H9 (cell line): ENCODE results near the gene DPCD. TPM values are rescaled to one million over a fixed set of nuclear protein-coding genes. Genes with fewer than 3 reads are reported as not detected.
A peak's percentile ranks its signal among the peaks of the same experiment; 100 is the strongest.

Experiments used
- DNase-seq: peaks from one replicate; pipeline ENCODE4 v3.0.0-alpha.2; 2017
- H2AFZ ChIP-seq: one replicate; pipeline ENCODE4 v1.6.1; 2013; ENCODE audit warnings: mild to moderate bottlenecking, low read length, control low read depth, moderate library complexity
- H2AK5ac ChIP-seq: 2 replicates; pipeline ENCODE4 v1.6.1; 2013; ENCODE audit warnings: low read length, control low read depth, mixed read lengths; ENCODE audit not compliant: insufficient read length
- H2BK120ac ChIP-seq: one replicate; pipeline ENCODE4 v1.6.1; 2013; ENCODE audit warnings: low read depth, mild to moderate bottlenecking, low read length, control low read depth, inconsistent platforms; ENCODE audit not compliant: poor library complexity, severe bottlenecking
- H2BK12ac ChIP-seq: 2 replicates; pipeline ENCODE4 v1.6.1; 2013; ENCODE audit warnings: low read length, control low read depth, mixed read lengths, low read depth; ENCODE audit not compliant: insufficient read length
- H2BK15ac ChIP-seq: 2 replicates; pipeline ENCODE4 v1.6.1; 2013; ENCODE audit warnings: low read depth, low read length, control low read depth
- H2BK20ac ChIP-seq: one replicate; pipeline ENCODE4 v1.6.1; 2013; ENCODE audit warnings: low read depth, mild to moderate bottlenecking, low read length, control low read depth, inconsistent platforms; ENCODE audit not compliant: poor library complexity, severe bottlenecking
- H2BK5ac ChIP-seq: 2 replicates; pipeline ENCODE4 v1.6.1; 2013; ENCODE audit warnings: low read length, control low read depth, mixed read lengths; ENCODE audit not compliant: insufficient read length
- H3K14ac ChIP-seq: 2 replicates; pipeline ENCODE4 v1.6.1; 2013; ENCODE audit warnings: low read length, control low read depth; ENCODE audit not compliant: insufficient read depth
- H3K18ac ChIP-seq: 2 replicates; pipeline ENCODE4 v1.6.1; 2013; ENCODE audit warnings: low read depth, mild to moderate bottlenecking, mixed read lengths, low read length, control low read depth; ENCODE audit not compliant: insufficient read length
- H3K23ac ChIP-seq: 2 replicates; pipeline ENCODE4 v1.6.1; 2013; ENCODE audit warnings: low read length, control low read depth, mixed read lengths, low read depth; ENCODE audit not compliant: insufficient read length
- H3K23me2 ChIP-seq: 2 replicates; pipeline ENCODE4 v1.6.1; 2013; ENCODE audit warnings: low read depth, mild to moderate bottlenecking, mixed read lengths, low read length, control low read depth; ENCODE audit not compliant: insufficient read length, poor library complexity, severe bottlenecking
- H3K27ac ChIP-seq: 2 replicates; pipeline ENCODE4 v1.5.1; 2013; ENCODE audit warnings: low read length, control low read depth, mixed read lengths, low read depth; ENCODE audit not compliant: insufficient read length
- H3K27me3 ChIP-seq: 2 replicates; pipeline ENCODE4 v1.6.1; 2013; ENCODE audit warnings: low read length, control low read depth, inconsistent platforms; ENCODE audit not compliant: insufficient read depth
- H3K4ac ChIP-seq: 2 replicates; pipeline ENCODE4 v1.6.1; 2013; ENCODE audit warnings: low read depth, mild to moderate bottlenecking, control low read depth, inconsistent platforms, low read length, moderate library complexity
- H3K4me1 ChIP-seq: 2 replicates; pipeline ENCODE4 v1.6.1; 2013; ENCODE audit warnings: low read length, control low read depth, inconsistent platforms; ENCODE audit not compliant: insufficient read depth
- H3K4me2 ChIP-seq: 2 replicates; pipeline ENCODE4 v1.6.1; 2013; ENCODE audit warnings: low read length, control low read depth, mixed read lengths; ENCODE audit not compliant: insufficient read length, insufficient read depth
- H3K56ac ChIP-seq: 2 replicates; pipeline ENCODE4 v1.6.1; 2013; ENCODE audit warnings: low read depth, mild to moderate bottlenecking, mixed read lengths, low read length, control low read depth; ENCODE audit not compliant: insufficient read length
- H3K79me1 ChIP-seq: 2 replicates; pipeline ENCODE4 v1.6.1; 2013; ENCODE audit warnings: low read depth, mild to moderate bottlenecking, moderate library complexity, low read length, control low read depth, inconsistent platforms; ENCODE audit not compliant: insufficient read depth, poor library complexity, severe bottlenecking
- H3K79me2 ChIP-seq: 2 replicates; pipeline ENCODE4 v1.6.1; 2013; ENCODE audit warnings: low read length, control low read depth, inconsistent platforms; ENCODE audit not compliant: insufficient read depth
- H3K9ac ChIP-seq: 2 replicates; pipeline ENCODE4 v1.6.1; 2013; ENCODE audit warnings: low read length, control low read depth, mixed read lengths; ENCODE audit not compliant: insufficient read length; ENCODE audit errors: extremely low read depth
- H3K9me3 ChIP-seq: one replicate; pipeline ENCODE4 v1.6.1; 2013; ENCODE audit warnings: low read depth, low read length, inconsistent platforms; ENCODE audit not compliant: control insufficient read depth
- H3T11ph ChIP-seq: one replicate; pipeline ENCODE4 v1.6.1; 2013; ENCODE audit warnings: mild to moderate bottlenecking, low read length, control low read depth, inconsistent platforms
- H4K20me1 ChIP-seq: one replicate; pipeline ENCODE4 v1.6.1; 2013; ENCODE audit not compliant: control insufficient read depth, insufficient read length, insufficient read depth
- H4K5ac ChIP-seq: 2 replicates; pipeline ENCODE4 v1.6.1; 2013; ENCODE audit warnings: low read depth, mild to moderate bottlenecking, mixed read lengths, low read length, control low read depth; ENCODE audit not compliant: insufficient read length
- H4K8ac ChIP-seq: replicated peaks from 2 replicates; pipeline ENCODE4 v1.6.1; 2013; ENCODE audit warnings: low read length, control low read depth, mixed read lengths, low read depth; ENCODE audit not compliant: insufficient read length
- H4K91ac ChIP-seq: 2 replicates; pipeline ENCODE4 v1.6.1; 2013; ENCODE audit warnings: low read depth, mild to moderate bottlenecking, moderate library complexity, mixed read lengths, low read length, control low read depth; ENCODE audit not compliant: insufficient read length
- H3K27ac Mint-ChIP-seq, 3 experiments: 2 replicates in 2 of 3; 3 replicates in 1 of 3; pipeline ENCODE4 v1.8.0; 2020 to 2021; ENCODE audit warnings: mixed read lengths in 3 of 3, mild to moderate bottlenecking in 1 of 3, moderate library complexity in 1 of 3
- H3K27me3 Mint-ChIP-seq: 2 replicates; pipeline ENCODE4 v1.8.0; 2021; ENCODE audit warnings: low read depth, mild to moderate bottlenecking, moderate library complexity, mixed read lengths
- H3K36me3 Mint-ChIP-seq, 3 experiments: 2 replicates in 2 of 3; 3 replicates in 1 of 3; pipeline ENCODE4 v1.8.0; 2020 to 2021; ENCODE audit warnings: low read depth in 3 of 3, mixed read lengths in 3 of 3; ENCODE audit not compliant: insufficient read depth in 1 of 3
- H3K4me1 Mint-ChIP-seq, 2 experiments: 2 replicates each; pipeline ENCODE4 v1.8.0; 2020; ENCODE audit warnings: mixed read lengths in 2 of 2
- H3K4me3 Mint-ChIP-seq, 2 experiments: 2 replicates in 1 of 2; 3 replicates in 1 of 2; pipeline ENCODE4 v1.8.0; 2020 to 2021; ENCODE audit warnings: mild to moderate bottlenecking in 2 of 2, mixed read lengths in 2 of 2, moderate library complexity in 1 of 2
- H3K9me3 Mint-ChIP-seq, 2 experiments: 2 replicates in 1 of 2; 3 replicates in 1 of 2; pipeline ENCODE4 v1.8.0; 2020; ENCODE audit warnings: mild to moderate bottlenecking in 2 of 2, mixed read lengths in 2 of 2, moderate library complexity in 1 of 2
- CTCF ChIP-seq: fragments of 200-600 bp; sonication (generic); conservative IDR thresholded peaks from 3 replicates; pipeline ENCODE4 v1.8.0; 2021; ENCODE audit warnings: antibody characterized with exemption, mild to moderate bottlenecking
- WGBS: extraction: QIAGEN DNeasy Blood & Tissue Kit; methylation state at CpG from one replicate; pipeline ENCODE4 v1.1.7; 2013; ENCODE audit warnings: missing lambda C conversion rate, low lambda C conversion rate, mixed read lengths; ENCODE audit not compliant: insufficient read length; ENCODE audit errors: extremely low coverage; 5-methylcytosine and 5-hydroxymethylcytosine counted together
- total RNA-seq: library from RNA; stranded (reverse); gene quantifications from 2 replicates; pipeline ENCODE4 v1.2.1, GENCODE V29; 2021

Gene DPCD
- total RNA-seq, 1 experiment from 2014 or later = 21.8 TPM

- H3T11ph ChIP-seq = no peak overlapping the region
- no peak for TF ChIP-seq CTCF
- H3K4me1 Mint-ChIP-seq = peaks cover 39 to 53% of the 10 kb centered on the region in 2 experiments
- peaks cover 0 to 13% (median 5%) of the 10 kb centered on the region in 3 experiments; a peak in 4 of 7 replicates for H3K36me3 Mint-ChIP-seq
- H3K23ac ChIP-seq = no peak overlapping the region
- H2BK15ac ChIP-seq = no peak overlapping the region
- H3K9me3 ChIP-seq = no peaks in the 10 kb centered on the region
- WGBS = no CpG with 5 or more reads among the region's 4 CpGs
- H3K23me2 ChIP-seq = no peaks in the 10 kb centered on the region
- H3K4me1 ChIP-seq = no peaks in the 10 kb centered on the region; the same call in 1 of the 2 replicates
- H4K8ac ChIP-seq = no peak overlapping the region
- no peak overlapping the region for H2BK120ac ChIP-seq
- H3K56ac ChIP-seq = no peak overlapping the region
- no peaks in the 10 kb centered on the region for H3K27me3 ChIP-seq
- H3K4me2 ChIP-seq = no peak overlapping the region
- no peak overlapping the region for H4K91ac ChIP-seq
- no peak overlapping the region for H3K14ac ChIP-seq
- no peaks in the 10 kb centered on the region for H3K79me2 ChIP-seq
- H3K4ac ChIP-seq = no peak overlapping the region
- H2BK12ac ChIP-seq = no peak overlapping the region
- H4K20me1 ChIP-seq = no peaks in the 10 kb centered on the region
- H2BK5ac ChIP-seq = no peak overlapping the region
- H3K9ac ChIP-seq = no peak overlapping the region
- no peak overlapping the region for H2AK5ac ChIP-seq
- H3K79me1 ChIP-seq = no peaks in the 10 kb centered on the region
- no peak overlapping the region for H2BK20ac ChIP-seq
- H2AFZ ChIP-seq = no peak overlapping the region
- H3K27ac Mint-ChIP-seq = peak overlapping the region; percentile 8 to 72 (median 26); a peak in 4 of 7 replicates
- no peaks in the 10 kb centered on the region for H3K27me3 Mint-ChIP-seq
- H4K5ac ChIP-seq = no peak overlapping the region
- no peak overlapping the region for H3K18ac ChIP-seq
- no peaks in the 10 kb centered on the region for H3K9me3 Mint-ChIP-seq
- no peak for DNase-seq
- no peak overlapping the region for H3K27ac ChIP-seq
- H3K4me3 Mint-ChIP-seq = no peak overlapping the region
These were observed 29.9 kb downstream of the DPCD start for GRCh38 chr10:101617824-101618568.
